Astrocyte of the cerebellum (primary cell): Measurements from ENCODE around the gene MGAT5B.

ENCODE experiments used
- DNase-seq: peaks from one replicate; pipeline ENCODE4 v3.0.0-alpha.2; 2011; ENCODE audit warnings: low read depth
- H3K4me3 ChIP-seq: 2 replicates; pipeline ENCODE4 v1.5.1; 2011; ENCODE audit warnings: mild to moderate bottlenecking, low read depth, low read length, moderate library complexity
- in situ Hi-C: cut with HindIII; loops from 2 replicates; pipeline ENCODE4 v1.10.0; 2017; ENCODE audit warnings: low sequenced_read_pairs
- TF ChIP-seq, protein P1 (sequence below): IDR thresholded peaks from 2 replicates; pipeline ENCODE4 v1.5.1; 2012; ENCODE audit warnings: low read length, low read depth, moderate library complexity, mild to moderate bottlenecking; ENCODE audit errors: missing control alignments

Gene MGAT5B

DNA sequence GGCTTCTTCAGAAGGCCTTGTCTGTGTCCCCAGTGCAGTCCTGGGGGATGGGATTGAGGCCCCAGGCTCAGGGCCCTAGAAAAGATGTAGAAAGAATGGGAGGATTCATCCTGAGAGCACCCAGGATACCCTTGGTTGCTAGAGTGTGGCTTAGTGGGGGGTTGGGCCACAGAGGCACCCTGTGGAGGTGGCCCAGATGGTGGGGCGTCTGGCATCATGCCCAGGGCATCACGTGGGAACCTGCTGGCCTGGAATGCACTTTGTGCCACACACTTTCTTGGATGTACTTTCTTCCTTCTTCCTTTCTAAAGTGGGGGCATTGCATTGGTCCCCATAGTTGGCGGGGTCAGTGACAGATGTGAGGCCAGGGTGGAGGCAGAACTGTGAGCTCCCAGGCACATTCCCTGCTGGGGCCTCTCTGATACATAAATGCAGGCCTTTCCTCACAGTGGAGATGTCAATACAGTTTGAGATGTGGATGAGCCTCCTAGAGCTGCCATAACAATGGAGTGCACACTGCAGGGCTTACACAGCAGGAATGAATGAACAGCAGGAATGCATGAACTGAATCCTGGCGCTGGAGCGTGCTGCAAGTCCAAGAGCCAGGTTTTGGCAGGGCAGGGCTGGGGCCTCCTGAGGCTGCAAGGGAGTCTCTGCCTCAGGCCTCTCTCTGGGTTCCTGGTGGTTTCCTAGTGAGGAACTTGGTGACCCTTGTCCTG is 43.3 kb downstream of the MGAT5B start:
- in situ Hi-C loops: no loop called here
- TF ChIP-seq, protein P1, sequence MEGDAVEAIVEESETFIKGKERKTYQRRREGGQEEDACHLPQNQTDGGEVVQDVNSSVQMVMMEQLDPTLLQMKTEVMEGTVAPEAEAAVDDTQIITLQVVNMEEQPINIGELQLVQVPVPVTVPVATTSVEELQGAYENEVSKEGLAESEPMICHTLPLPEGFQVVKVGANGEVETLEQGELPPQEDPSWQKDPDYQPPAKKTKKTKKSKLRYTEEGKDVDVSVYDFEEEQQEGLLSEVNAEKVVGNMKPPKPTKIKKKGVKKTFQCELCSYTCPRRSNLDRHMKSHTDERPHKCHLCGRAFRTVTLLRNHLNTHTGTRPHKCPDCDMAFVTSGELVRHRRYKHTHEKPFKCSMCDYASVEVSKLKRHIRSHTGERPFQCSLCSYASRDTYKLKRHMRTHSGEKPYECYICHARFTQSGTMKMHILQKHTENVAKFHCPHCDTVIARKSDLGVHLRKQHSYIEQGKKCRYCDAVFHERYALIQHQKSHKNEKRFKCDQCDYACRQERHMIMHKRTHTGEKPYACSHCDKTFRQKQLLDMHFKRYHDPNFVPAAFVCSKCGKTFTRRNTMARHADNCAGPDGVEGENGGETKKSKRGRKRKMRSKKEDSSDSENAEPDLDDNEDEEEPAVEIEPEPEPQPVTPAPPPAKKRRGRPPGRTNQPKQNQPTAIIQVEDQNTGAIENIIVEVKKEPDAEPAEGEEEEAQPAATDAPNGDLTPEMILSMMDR: no peak
- DNase-seq: no peak
- H3K4me3 ChIP-seq: no peak overlapping the region

GRCh38 chr17:76912421-76913164 is 44.4 kb downstream of the MGAT5B start:
- in situ Hi-C loops: no loop called here
- H3K4me3 ChIP-seq: no peak overlapping the region
- DNase-seq: no peak
- TF ChIP-seq, protein P1: no peak

DNA sequence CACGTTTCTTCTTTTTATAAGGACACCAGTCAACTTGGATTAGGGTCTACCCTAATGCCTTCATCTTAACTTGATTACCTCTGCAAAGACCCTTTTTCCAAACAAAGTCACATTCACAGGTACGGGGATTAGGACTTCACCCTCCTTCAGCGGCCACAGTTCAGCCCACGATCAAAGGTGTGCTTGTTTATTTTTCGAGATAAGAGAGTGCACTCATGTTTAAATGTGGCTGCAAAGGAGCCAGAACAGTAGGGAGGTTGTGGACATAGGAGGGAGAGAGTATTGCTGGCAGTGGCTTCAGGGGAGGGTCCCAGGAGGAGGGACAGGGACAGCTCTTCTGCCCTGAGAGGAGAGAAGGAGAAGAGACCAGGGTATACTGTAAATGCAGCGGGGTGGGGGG is 46.7 kb downstream of the MGAT5B start:
- no peak for DNase-seq
- in situ Hi-C loops: no loop called here
- TF ChIP-seq, protein P1: no peak
- H3K4me3 ChIP-seq: no peak overlapping the region

GRCh38 chr17:76915840-76916510 is 47.8 kb downstream of the MGAT5B start:
- in situ Hi-C loops: no loop called here
- no peak for DNase-seq
- no peak overlapping the region for H3K4me3 ChIP-seq
- TF ChIP-seq, protein P1: no peak

DNA sequence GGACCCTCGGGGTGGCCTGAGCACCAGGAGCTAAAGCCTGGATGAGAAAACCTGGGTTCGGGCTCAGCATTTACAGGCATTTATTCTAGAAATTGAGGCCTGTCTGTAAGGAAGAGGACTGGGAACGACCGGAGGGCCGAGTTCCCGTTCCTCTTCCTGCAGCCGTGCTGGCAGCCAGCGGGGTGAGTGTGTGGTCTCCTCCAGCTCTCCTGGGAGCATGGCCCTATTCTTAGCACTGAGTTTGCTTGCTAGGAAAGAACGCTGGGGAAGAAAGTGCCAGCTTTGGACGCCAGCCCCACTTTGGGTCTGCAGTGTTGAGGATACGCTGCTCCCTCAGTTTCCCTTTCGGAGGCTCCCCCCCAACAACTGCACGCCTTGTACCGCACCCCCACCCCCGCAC is 49.6 kb downstream of the MGAT5B start:
- TF ChIP-seq, protein P1: no peak
- in situ Hi-C loops: no loop called here
- no peak overlapping the region for H3K4me3 ChIP-seq
- no peak for DNase-seq

GRCh38 chr17:76918811-76919210 is 50.6 kb downstream of the MGAT5B start:
- H3K4me3 ChIP-seq: no peak overlapping the region
- DNase-seq: no peak
- TF ChIP-seq, protein P1: no peak
- in situ Hi-C loops: no loop called here
